CD4-positive, alpha-beta T cell (primary cell): ENCODE measurements around the gene LDAH. TPM values are rescaled to one million over a fixed set of nuclear protein-coding genes. Genes with fewer than 3 reads are reported as not detected.
A peak's percentile ranks its signal among the peaks of the same experiment; 100 is the strongest.

Experiments used
- ATAC-seq: fragments of 200-7000 bp; cut with Tn5 transposase; one replicate; pipeline ENCODE4 v1.10.0; 2022; ENCODE audit warnings: mild to moderate bottlenecking; ENCODE audit not compliant: poor library complexity
- CTCF ChIA-PET: fragments of 350-600 bp; sonication (Branson Sonifier 250); formaldehyde crosslinking; loops from one replicate; lab custom pipeline; 2021; ENCODE audit warnings: antibody characterized with exemption, inconsistent platforms; lab: Charles Lee
- POLR2A ChIA-PET: fragments of 350-600 bp; sonication (Branson Sonifier 250); formaldehyde crosslinking; loops from one replicate; lab custom pipeline; 2021; ENCODE audit warnings: antibody characterized with exemption, inconsistent platforms; lab: Charles Lee
- DNase-seq, 14 experiments: peaks; one replicate each; pipeline ENCODE4 v3.0.0-alpha.2; 2013 to 2020; ENCODE audit warnings: mixed read lengths in 2 of 14
- H3K27ac ChIP-seq, 2 donors: one replicate each; pipeline versions ENCODE4 v1.5.1 to v1.7.0; 2013; ENCODE audit warnings: low read length in 2 of 2, low read depth in 1 of 2, mild to moderate bottlenecking in 1 of 2
- H3K27me3 ChIP-seq, 2 experiments: 1 replicate in 1 of 2; 2 replicates in 1 of 2; pipeline versions ENCODE4 v1.6.1 to v1.7.0; 2013; ENCODE audit warnings: low read length in 2 of 2, control low read depth in 1 of 2, mild to moderate bottlenecking in 1 of 2, moderate library complexity in 1 of 2; ENCODE audit not compliant: insufficient read depth in 2 of 2, control insufficient read depth in 1 of 2
- H3K36me3 ChIP-seq: one replicate; pipeline ENCODE4 v1.6.1; 2013; ENCODE audit warnings: low read length, control low read depth; ENCODE audit not compliant: insufficient read depth
- H3K4me1 ChIP-seq: one replicate; pipeline ENCODE4 v1.6.1; 2013; ENCODE audit warnings: low read length, control low read depth; ENCODE audit not compliant: insufficient read depth
- H3K4me3 ChIP-seq: one replicate; pipeline ENCODE4 v1.5.1; 2013; ENCODE audit warnings: mild to moderate bottlenecking, low read length, moderate library complexity
- H3K9me3 ChIP-seq, 2 experiments: 1 replicate in 1 of 2; 2 replicates in 1 of 2; pipeline versions ENCODE4 v1.6.1 to v1.7.0; 2013; ENCODE audit warnings: low read length in 2 of 2, mild to moderate bottlenecking in 2 of 2, control low read depth in 1 of 2, moderate library complexity in 1 of 2; ENCODE audit not compliant: control insufficient read depth in 1 of 2, insufficient read depth in 1 of 2
- H3K27ac Mint-ChIP-seq: one replicate; pipeline ENCODE4 v1.8.0; 2020; ENCODE audit warnings: mixed read lengths
- H3K27me3 Mint-ChIP-seq: one replicate; pipeline ENCODE4 v1.8.0; 2021; ENCODE audit warnings: mixed read lengths
- H3K36me3 Mint-ChIP-seq: one replicate; pipeline ENCODE4 v1.8.0; 2021; ENCODE audit warnings: low read depth, mixed read lengths
- H3K4me1 Mint-ChIP-seq: one replicate; pipeline ENCODE4 v1.8.0; 2021; ENCODE audit warnings: low read depth, mixed read lengths
- H3K4me3 Mint-ChIP-seq: one replicate; pipeline ENCODE4 v1.8.0; 2020; ENCODE audit warnings: mild to moderate bottlenecking, mixed read lengths
- H3K9me3 Mint-ChIP-seq: one replicate; pipeline ENCODE4 v1.8.0; 2020; ENCODE audit warnings: mixed read lengths
- intact Hi-C, 2 experiments: fragments of 100-400 bp; cut with DNase I in 1 of 2; cut with micrococcal nuclease in 1 of 2; formaldehyde crosslinking; loops; one replicate each; pipeline versions ENCODE4 v1.15.1 to v1.9.0; 2023 to 2025; cut with DNase I, micrococcal nuclease
- polyA plus RNA-seq, 2 donors: library from polyadenylated mRNA; unstranded; fragments of 120-200 nt; gene quantifications; one replicate each; pipeline ENCODE4 v1.2.1, GENCODE V29; 2013
- total RNA-seq, 174 experiments: library from RNA in 2 of 174; stranded (reverse) in 2 of 174; gene quantifications; one replicate each; pipeline ENCODE4 v1.2.3 and lab custom pipeline; 2021 to 2026
- TF ChIP-seq, protein P1 (sequence below): fragments of 200-600 bp; IDR thresholded peaks from one replicate; pipeline ENCODE4 v1.8.0; 2022; ENCODE audit warnings: antibody characterized with exemption, mild to moderate bottlenecking

Gene LDAH
- 1 to 10 TPM; 6.5 to 7.2 TPM for total RNA-seq
- 14.6 TPM for polyA plus RNA-seq (2013, experiment 1 of 2)
- 13.8 TPM for polyA plus RNA-seq (2013, experiment 2 of 2)
- 4.2 to 66.3 (median 22.2) reads per million in 172 experiments for total RNA-seq (lab: John Stamatoyannopoulos, UW)

DNA sequence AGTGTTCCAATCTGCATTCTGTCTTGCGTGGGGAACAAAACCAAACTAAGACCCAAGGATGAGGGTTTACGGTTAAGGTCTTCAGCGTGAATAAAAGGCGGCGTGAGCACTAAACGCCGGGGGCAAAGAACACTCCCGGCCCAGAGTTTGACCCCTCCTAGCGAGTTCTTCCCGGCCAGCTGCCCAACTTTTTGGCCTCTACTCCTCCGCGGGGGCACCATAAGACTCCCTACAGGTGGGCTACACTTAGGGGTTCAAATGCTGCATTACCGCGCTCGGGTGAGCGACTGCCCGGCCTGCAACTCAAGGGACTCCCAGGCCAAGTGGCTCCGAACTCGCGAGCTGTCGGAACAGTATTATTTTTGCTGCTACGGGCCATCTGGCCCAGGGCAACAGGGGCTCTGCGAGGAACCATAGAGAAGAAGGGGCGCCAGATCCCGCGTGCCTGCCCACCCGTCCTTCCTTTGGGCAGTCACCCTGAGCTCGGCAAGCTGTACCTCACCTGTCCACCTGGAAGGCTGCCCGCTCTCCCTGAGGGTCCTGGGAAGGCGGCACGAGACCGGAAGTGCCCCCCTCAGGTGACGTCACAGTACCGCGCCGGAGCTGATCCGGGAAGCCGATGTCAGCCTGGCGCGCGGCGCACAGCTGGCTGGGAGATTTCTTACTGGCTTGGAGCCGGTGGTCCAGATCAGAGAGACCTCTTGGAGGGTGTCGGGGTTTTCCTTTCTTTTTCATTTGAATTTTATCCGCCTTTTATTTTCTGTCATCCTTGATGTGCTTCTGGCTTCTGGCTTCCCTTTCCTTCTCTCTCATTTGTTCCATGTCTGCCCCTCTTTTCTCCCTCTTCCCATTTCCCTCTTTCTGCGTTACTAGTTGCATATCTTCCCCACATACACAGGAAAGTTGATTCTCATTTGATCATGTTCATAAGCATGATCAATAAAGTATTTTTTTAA, at the start of gene LDAH:
LDAH (minus strand) TSS at position 567 of the 956 bp plus-strand sequence. CDS start 21,638 bp downstream, outside the sequence.
- DNase-seq (peak; percentile 69 to 90 (median 75)), ATAC-seq (peak; percentile 82)
- no peaks in the 10 kb centered on the region for H3K36me3 ChIP-seq
- no peaks in the 10 kb centered on the region for H3K9me3 Mint-ChIP-seq
- no peaks in the 10 kb centered on the region for H3K27me3 Mint-ChIP-seq
- peak within 1 kb of the TSS; percentile 99 for H3K27ac Mint-ChIP-seq
- peak within 1 kb of the TSS; percentile 94 for H3K4me3 ChIP-seq
- intact Hi-C loops: loop anchor here (2.0 to 10.0 kb wide), 3 partner anchors 158 to 468 kb away; partner anchors contain the start of genes GDF7 (in 1 of the 2) and PUM2 (in 1 of the 2)
- CTCF ChIA-PET: interaction anchor here (0.9 to 1.3 kb wide), 2 partner anchors 10 to 172 kb away, joined by 3 to 7 read pairs; partner anchors contain the start of gene HS1BP3
- H3K27me3 ChIP-seq: no peaks in the 10 kb centered on the region
- H3K36me3 Mint-ChIP-seq: peaks cover 16% of the 10 kb centered on the region
- TF ChIP-seq, protein P1, sequence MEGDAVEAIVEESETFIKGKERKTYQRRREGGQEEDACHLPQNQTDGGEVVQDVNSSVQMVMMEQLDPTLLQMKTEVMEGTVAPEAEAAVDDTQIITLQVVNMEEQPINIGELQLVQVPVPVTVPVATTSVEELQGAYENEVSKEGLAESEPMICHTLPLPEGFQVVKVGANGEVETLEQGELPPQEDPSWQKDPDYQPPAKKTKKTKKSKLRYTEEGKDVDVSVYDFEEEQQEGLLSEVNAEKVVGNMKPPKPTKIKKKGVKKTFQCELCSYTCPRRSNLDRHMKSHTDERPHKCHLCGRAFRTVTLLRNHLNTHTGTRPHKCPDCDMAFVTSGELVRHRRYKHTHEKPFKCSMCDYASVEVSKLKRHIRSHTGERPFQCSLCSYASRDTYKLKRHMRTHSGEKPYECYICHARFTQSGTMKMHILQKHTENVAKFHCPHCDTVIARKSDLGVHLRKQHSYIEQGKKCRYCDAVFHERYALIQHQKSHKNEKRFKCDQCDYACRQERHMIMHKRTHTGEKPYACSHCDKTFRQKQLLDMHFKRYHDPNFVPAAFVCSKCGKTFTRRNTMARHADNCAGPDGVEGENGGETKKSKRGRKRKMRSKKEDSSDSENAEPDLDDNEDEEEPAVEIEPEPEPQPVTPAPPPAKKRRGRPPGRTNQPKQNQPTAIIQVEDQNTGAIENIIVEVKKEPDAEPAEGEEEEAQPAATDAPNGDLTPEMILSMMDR: no peak
- peak within 1 kb of the TSS; percentile 86 to 98 for H3K27ac ChIP-seq
- no peaks in the 10 kb centered on the region for H3K9me3 ChIP-seq
- H3K4me1 Mint-ChIP-seq: peaks cover 42% of the 10 kb centered on the region
- POLR2A ChIA-PET: interaction anchor here (0.6 to 2.9 kb wide), 7 partner anchors 11 to 771 kb away, joined by 3 to 16 read pairs (median 3); partner anchors contain the start of genes HS1BP3, LAPTM4A and RHOB
- peak within 1 kb of the TSS; percentile 94 for H3K4me3 Mint-ChIP-seq
- peaks cover 9% of the 10 kb centered on the region for H3K4me1 ChIP-seq

DNA sequence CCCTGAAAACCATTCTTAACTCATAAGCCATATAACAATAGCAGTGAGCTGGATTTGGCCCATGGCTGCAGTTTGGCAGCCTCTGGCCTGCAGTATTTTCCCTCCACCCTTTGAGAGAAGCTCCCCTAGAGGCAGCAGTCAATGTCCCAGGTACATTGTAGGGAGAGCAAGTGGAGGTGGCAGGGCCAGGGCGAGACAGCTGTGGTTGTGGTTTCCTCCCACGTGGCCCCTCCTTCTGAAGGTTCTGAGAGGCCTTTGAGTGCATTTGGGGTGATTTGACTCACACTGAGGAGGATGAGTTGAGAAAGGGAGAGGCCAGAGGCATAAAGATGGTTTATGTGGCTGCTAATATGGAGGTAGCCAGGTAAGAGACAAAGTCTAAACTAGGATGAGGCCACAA, 45.5 kb upstream of the LDAH start:
- no peak overlapping the region for H3K4me3 Mint-ChIP-seq
- H3K4me1 ChIP-seq: peaks cover 6% of the 10 kb centered on the region
- POLR2A ChIA-PET: no interaction called here
- peaks cover 31% of the 10 kb centered on the region for H3K27me3 Mint-ChIP-seq
- ATAC-seq: peak; percentile 82
- H3K36me3 Mint-ChIP-seq: no peaks in the 10 kb centered on the region
- no peaks in the 10 kb centered on the region for H3K9me3 Mint-ChIP-seq
- intact Hi-C loops: no loop called here
- peaks cover 0 to 5% of the 10 kb centered on the region in 2 experiments for H3K27me3 ChIP-seq
- no peak overlapping the region for H3K27ac Mint-ChIP-seq
- no peaks in the 10 kb centered on the region for H3K9me3 ChIP-seq
- CTCF ChIA-PET: no interaction called here
- H3K4me1 Mint-ChIP-seq: peaks cover 6% of the 10 kb centered on the region
- H3K4me3 ChIP-seq: no peak overlapping the region
- peak; percentile 4 to 67 (median 25) for DNase-seq
- TF ChIP-seq, protein P1: no peak
- no peak overlapping the region for H3K27ac ChIP-seq
- H3K36me3 ChIP-seq: no peaks in the 10 kb centered on the region

DNA sequence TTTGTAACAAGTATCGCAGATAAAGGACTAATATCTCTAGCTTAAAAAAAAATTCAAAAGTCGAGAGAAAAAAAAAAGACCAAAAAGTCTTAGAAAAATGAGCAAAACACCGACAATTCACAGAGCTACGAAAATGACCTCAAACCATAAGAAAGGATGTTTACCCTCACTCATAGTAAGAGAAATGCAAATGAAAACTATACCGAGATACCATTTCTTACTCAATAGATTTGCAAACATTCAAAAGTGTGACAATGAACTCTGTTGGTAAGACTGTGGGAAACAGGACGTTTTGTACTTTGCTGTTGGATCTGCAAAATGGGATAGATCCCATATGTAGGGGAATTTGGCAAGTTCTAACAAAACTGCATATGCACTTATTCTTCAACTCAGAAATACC, 39.9 kb upstream of the LDAH start:
- Histone ChIP-seq H3K27me3 (peaks cover 3 to 5% of the 10 kb centered on the region in 2 experiments), H3K9me3 (no peaks in the 10 kb centered on the region), H3K4me1 (no peaks in the 10 kb centered on the region), H3K4me3 (no peak overlapping the region), H3K36me3 (no peaks in the 10 kb centered on the region), H3K27ac (no peak overlapping the region)
- CTCF ChIA-PET: no interaction called here
- no peak overlapping the region for H3K4me3 Mint-ChIP-seq
- no peaks in the 10 kb centered on the region for H3K36me3 Mint-ChIP-seq
- ATAC-seq: no peak
- no peak for DNase-seq
- intact Hi-C loops: no loop called here
- H3K9me3 Mint-ChIP-seq: no peaks in the 10 kb centered on the region
- TF ChIP-seq, protein P1: no peak
- H3K27me3 Mint-ChIP-seq: peaks cover 31% of the 10 kb centered on the region
- POLR2A ChIA-PET: no interaction called here
- no peak overlapping the region for H3K27ac Mint-ChIP-seq
- H3K4me1 Mint-ChIP-seq: no peaks in the 10 kb centered on the region
